WTC11 (cell line): ENCODE data around the gene SGMS1. TPM values are rescaled to one million over a fixed set of nuclear protein-coding genes. Genes with fewer than 3 reads are reported as not detected.

Experiments
- ATAC-seq: fragments of 200-7000 bp; cut with Tn5 transposase; 2 replicates; pipeline ENCODE4 v1.10.0; 2021; ENCODE audit warnings: mild to moderate bottlenecking, moderate library complexity
- CTCF ChIA-PET: fragments of 300-600 bp; sonication (Branson Sonifier 250); formaldehyde crosslinking; loops from one replicate; lab custom pipeline; 2021; ENCODE audit warnings: antibody characterized with exemption; lab: Charles Lee
- POLR2A ChIA-PET: fragments of 350-600 bp; sonication (Branson Sonifier 250); formaldehyde crosslinking; loops from one replicate; lab custom pipeline; 2021; ENCODE audit warnings: antibody characterized with exemption; lab: Charles Lee
- DNase-seq: peaks from one replicate; pipeline ENCODE4 v3.0.0; 2021; ENCODE audit warnings: low spot score
- H3K27ac Mint-ChIP-seq: 2 replicates; pipeline ENCODE4 v1.8.0; 2021; ENCODE audit warnings: mixed read lengths
- H3K27me3 Mint-ChIP-seq: 2 replicates; pipeline ENCODE4 v1.8.0; 2021; ENCODE audit warnings: low read depth, mild to moderate bottlenecking, moderate library complexity, mixed read lengths
- H3K36me3 Mint-ChIP-seq: 2 replicates; pipeline ENCODE4 v1.8.0; 2021; ENCODE audit warnings: mixed read lengths
- H3K4me1 Mint-ChIP-seq: 2 replicates; pipeline ENCODE4 v1.8.0; 2022; ENCODE audit warnings: mixed read lengths
- H3K4me3 Mint-ChIP-seq: 2 replicates; pipeline ENCODE4 v1.8.0; 2021; ENCODE audit warnings: mild to moderate bottlenecking, moderate library complexity, mixed read lengths
- H3K9me3 Mint-ChIP-seq: 2 replicates; pipeline ENCODE4 v1.8.0; 2021; ENCODE audit warnings: mixed read lengths
- CREM ChIP-seq: sonication (generic); formaldehyde crosslinking; IDR thresholded peaks from 2 replicates; pipeline ENCODE4 v1.8.1; 2022; ENCODE audit warnings: mild to moderate bottlenecking, missing genetic modification reagents, moderate library complexity
- ESRRA ChIP-seq: sonication (generic); formaldehyde crosslinking; IDR thresholded peaks from 2 replicates; pipeline ENCODE4 v1.8.1; 2022; ENCODE audit warnings: mild to moderate bottlenecking, missing genetic modification reagents, borderline replicate concordance
- FOXJ3 ChIP-seq: sonication (generic); formaldehyde crosslinking; IDR thresholded peaks from 2 replicates; pipeline ENCODE4 v1.9.0; 2021; ENCODE audit warnings: missing genetic modification reagents, mild to moderate bottlenecking, borderline replicate concordance
- GABPB1 ChIP-seq: sonication (generic); formaldehyde crosslinking; IDR thresholded peaks from 2 replicates; pipeline ENCODE4 v1.8.1; 2023; ENCODE audit warnings: mild to moderate bottlenecking, missing genetic modification reagents
- GRHL2 ChIP-seq: fragments of 250-450 bp; sonication (Bioruptor Pico); IDR thresholded peaks from 2 replicates; pipeline ENCODE4 v1.8.0; 2022; ENCODE audit warnings: mild to moderate bottlenecking, moderate library complexity; ENCODE audit not compliant: insufficient replicate concordance, severe bottlenecking
- HMGA2 ChIP-seq: fragments of 250-450 bp; sonication (Bioruptor Pico); IDR thresholded peaks from 2 replicates; pipeline ENCODE4 v1.4.0; 2021; ENCODE audit warnings: mild to moderate bottlenecking, moderate library complexity
- NFATC4 ChIP-seq: fragments of 250-450 bp; sonication (Bioruptor Pico); IDR thresholded peaks from 2 replicates; pipeline ENCODE4 v1.9.0; 2021; ENCODE audit warnings: mild to moderate bottlenecking
- NFYB ChIP-seq: sonication (generic); formaldehyde crosslinking; conservative IDR thresholded peaks from 2 replicates; pipeline ENCODE4 v1.8.0; 2022; ENCODE audit warnings: low read depth, missing genetic modification reagents
- NR1H2 ChIP-seq: sonication (generic); formaldehyde crosslinking; IDR thresholded peaks from 2 replicates; pipeline ENCODE4 v1.9.0; 2021; ENCODE audit warnings: mild to moderate bottlenecking, moderate library complexity, missing genetic modification reagents
- RORB ChIP-seq: fragments of 250-450 bp; sonication (Bioruptor Pico); IDR thresholded peaks from 2 replicates; pipeline ENCODE4 v1.9.0; 2021; ENCODE audit warnings: mild to moderate bottlenecking
- SMAD4 ChIP-seq: sonication (generic); formaldehyde crosslinking; IDR thresholded peaks from 2 replicates; pipeline ENCODE4 v1.8.0; 2022; ENCODE audit warnings: mild to moderate bottlenecking, missing genetic modification reagents
- ZNF121 ChIP-seq: sonication (generic); formaldehyde crosslinking; IDR thresholded peaks from 2 replicates; pipeline ENCODE4 v1.8.0; 2023; ENCODE audit warnings: missing genetic modification reagents
- ZNF219 ChIP-seq: sonication (generic); formaldehyde crosslinking; IDR thresholded peaks from 2 replicates; pipeline ENCODE4 v1.8.0; 2023; ENCODE audit warnings: missing genetic modification reagents, mild to moderate bottlenecking, borderline replicate concordance
- ZNF263 ChIP-seq: sonication (generic); formaldehyde crosslinking; IDR thresholded peaks from 2 replicates; pipeline ENCODE4 v1.8.1; 2022; ENCODE audit warnings: low read depth, mild to moderate bottlenecking, moderate library complexity, missing genetic modification reagents
- total RNA-seq: library from RNA; stranded (reverse); gene quantifications from 3 replicates; pipeline ENCODE4 v1.2.3, GENCODE V29; 2021
- TF ChIP-seq, protein P1 (sequence below): sonication (generic); formaldehyde crosslinking; IDR thresholded peaks from 2 replicates; pipeline ENCODE4 v1.8.0; 2022; ENCODE audit warnings: mild to moderate bottlenecking, missing genetic modification reagents
- TF ChIP-seq, protein P2 (sequence below): sonication (generic); formaldehyde crosslinking; IDR thresholded peaks from 2 replicates; pipeline ENCODE4 v1.8.1; 2023; ENCODE audit warnings: mild to moderate bottlenecking, missing genetic modification reagents
- TF ChIP-seq, protein P3 (sequence below): sonication (generic); formaldehyde crosslinking; conservative IDR thresholded peaks from 2 replicates; pipeline ENCODE4 v1.8.1; 2022; ENCODE audit warnings: mild to moderate bottlenecking, missing genetic modification reagents
- TF ChIP-seq, protein P4 (sequence below): sonication (generic); formaldehyde crosslinking; IDR thresholded peaks from 2 replicates; pipeline ENCODE4 v1.8.1; 2022; ENCODE audit warnings: missing genetic modification reagents, borderline replicate concordance
- TF ChIP-seq, protein P5 (sequence below): sonication (generic); formaldehyde crosslinking; IDR thresholded peaks from 2 replicates; pipeline ENCODE4 v1.8.1; 2022; ENCODE audit warnings: mild to moderate bottlenecking, missing genetic modification reagents, moderate library complexity, borderline replicate concordance
- TF ChIP-seq, protein P6 (sequence below): sonication (generic); formaldehyde crosslinking; IDR thresholded peaks from 2 replicates; pipeline ENCODE4 v1.8.0; 2023; ENCODE audit warnings: missing genetic modification reagents
- TF ChIP-seq, protein P7 (sequence below): sonication (generic); formaldehyde crosslinking; IDR thresholded peaks from 2 replicates; pipeline ENCODE4 v1.8.1; 2023; ENCODE audit warnings: mild to moderate bottlenecking, missing genetic modification reagents
- TF ChIP-seq, protein P8 (sequence below): sonication (generic); formaldehyde crosslinking; IDR thresholded peaks from 2 replicates; pipeline ENCODE4 v1.8.1; 2023; ENCODE audit warnings: mild to moderate bottlenecking, missing genetic modification reagents, moderate library complexity

SGMS1 gene
- total RNA-seq, 1 experiment from 2014 or later, result 13.2 TPM

DNA sequence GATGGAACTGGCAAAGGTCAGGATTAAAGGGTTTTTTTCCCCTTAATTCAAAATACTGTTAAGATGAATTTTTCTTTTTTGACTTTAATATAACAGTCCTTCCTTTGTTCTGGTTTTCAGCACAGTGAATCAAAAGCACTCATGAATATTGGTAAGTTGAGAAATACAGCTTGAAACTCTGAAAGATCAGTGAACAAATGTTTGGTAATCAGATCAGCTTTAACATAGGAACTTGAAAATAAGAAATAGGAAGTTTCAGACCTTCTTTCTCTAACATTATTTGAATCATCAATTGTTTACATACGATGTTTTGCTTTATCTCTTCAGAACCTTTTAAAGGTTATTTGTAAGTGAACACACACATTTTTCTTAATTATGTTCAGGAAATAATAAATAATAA is 90.5 kb downstream of the SGMS1 start:
- no peak for ATAC-seq
- 0 out of 2 replicates have a peak, but pooled peaks cover 3% of the 10 kb centered on the region for H3K4me1 Mint-ChIP-seq
- no peaks in the 10 kb centered on the region for H3K36me3 Mint-ChIP-seq
- no peak for DNase-seq
- no peaks in the 10 kb centered on the region for H3K9me3 Mint-ChIP-seq
- POLR2A ChIA-PET, result no interaction called here
- CTCF ChIA-PET, result no interaction called here
- no peak overlapping the region for H3K4me3 Mint-ChIP-seq
- no peak overlapping the region for H3K27ac Mint-ChIP-seq
- H3K27me3 Mint-ChIP-seq, result no peaks in the 10 kb centered on the region
- no peak for TF ChIP-seq SMAD4
- TF ChIP-seq NR1H2 (CRISPR knock-in tag), result no peak
- TF ChIP-seq, protein P1, sequence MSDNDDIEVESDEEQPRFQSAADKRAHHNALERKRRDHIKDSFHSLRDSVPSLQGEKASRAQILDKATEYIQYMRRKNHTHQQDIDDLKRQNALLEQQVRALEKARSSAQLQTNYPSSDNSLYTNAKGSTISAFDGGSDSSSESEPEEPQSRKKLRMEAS (CRISPR knock-in tag), result no peak
- no peak for TF ChIP-seq FOXJ3
- TF ChIP-seq, protein P2, sequence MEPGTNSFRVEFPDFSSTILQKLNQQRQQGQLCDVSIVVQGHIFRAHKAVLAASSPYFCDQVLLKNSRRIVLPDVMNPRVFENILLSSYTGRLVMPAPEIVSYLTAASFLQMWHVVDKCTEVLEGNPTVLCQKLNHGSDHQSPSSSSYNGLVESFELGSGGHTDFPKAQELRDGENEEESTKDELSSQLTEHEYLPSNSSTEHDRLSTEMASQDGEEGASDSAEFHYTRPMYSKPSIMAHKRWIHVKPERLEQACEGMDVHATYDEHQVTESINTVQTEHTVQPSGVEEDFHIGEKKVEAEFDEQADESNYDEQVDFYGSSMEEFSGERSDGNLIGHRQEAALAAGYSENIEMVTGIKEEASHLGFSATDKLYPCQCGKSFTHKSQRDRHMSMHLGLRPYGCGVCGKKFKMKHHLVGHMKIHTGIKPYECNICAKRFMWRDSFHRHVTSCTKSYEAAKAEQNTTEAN, result no peak
- no peak for TF ChIP-seq CREM (CRISPR knock-in tag)
- TF ChIP-seq GRHL2 (CRISPR knock-in tag), result no peak
- TF ChIP-seq, protein P3, sequence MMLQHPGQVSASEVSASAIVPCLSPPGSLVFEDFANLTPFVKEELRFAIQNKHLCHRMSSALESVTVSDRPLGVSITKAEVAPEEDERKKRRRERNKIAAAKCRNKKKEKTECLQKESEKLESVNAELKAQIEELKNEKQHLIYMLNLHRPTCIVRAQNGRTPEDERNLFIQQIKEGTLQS (CRISPR knock-in tag), result no peak
- no peak for TF ChIP-seq NFYB (CRISPR knock-in tag)
- TF ChIP-seq, protein P4, sequence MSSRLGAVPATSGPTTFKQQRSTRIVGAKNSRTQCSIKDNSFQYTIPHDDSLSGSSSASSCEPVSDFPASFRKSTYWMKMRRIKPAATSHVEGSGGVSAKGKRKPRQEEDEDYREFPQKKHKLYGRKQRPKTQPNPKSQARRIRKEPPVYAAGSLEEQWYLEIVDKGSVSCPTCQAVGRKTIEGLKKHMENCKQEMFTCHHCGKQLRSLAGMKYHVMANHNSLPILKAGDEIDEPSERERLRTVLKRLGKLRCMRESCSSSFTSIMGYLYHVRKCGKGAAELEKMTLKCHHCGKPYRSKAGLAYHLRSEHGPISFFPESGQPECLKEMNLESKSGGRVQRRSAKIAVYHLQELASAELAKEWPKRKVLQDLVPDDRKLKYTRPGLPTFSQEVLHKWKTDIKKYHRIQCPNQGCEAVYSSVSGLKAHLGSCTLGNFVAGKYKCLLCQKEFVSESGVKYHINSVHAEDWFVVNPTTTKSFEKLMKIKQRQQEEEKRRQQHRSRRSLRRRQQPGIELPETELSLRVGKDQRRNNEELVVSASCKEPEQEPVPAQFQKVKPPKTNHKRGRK (CRISPR knock-in tag), result no peak
- TF ChIP-seq, protein P5, sequence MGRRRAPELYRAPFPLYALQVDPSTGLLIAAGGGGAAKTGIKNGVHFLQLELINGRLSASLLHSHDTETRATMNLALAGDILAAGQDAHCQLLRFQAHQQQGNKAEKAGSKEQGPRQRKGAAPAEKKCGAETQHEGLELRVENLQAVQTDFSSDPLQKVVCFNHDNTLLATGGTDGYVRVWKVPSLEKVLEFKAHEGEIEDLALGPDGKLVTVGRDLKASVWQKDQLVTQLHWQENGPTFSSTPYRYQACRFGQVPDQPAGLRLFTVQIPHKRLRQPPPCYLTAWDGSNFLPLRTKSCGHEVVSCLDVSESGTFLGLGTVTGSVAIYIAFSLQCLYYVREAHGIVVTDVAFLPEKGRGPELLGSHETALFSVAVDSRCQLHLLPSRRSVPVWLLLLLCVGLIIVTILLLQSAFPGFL (CRISPR knock-in tag), result no peak
- TF ChIP-seq, protein P6, sequence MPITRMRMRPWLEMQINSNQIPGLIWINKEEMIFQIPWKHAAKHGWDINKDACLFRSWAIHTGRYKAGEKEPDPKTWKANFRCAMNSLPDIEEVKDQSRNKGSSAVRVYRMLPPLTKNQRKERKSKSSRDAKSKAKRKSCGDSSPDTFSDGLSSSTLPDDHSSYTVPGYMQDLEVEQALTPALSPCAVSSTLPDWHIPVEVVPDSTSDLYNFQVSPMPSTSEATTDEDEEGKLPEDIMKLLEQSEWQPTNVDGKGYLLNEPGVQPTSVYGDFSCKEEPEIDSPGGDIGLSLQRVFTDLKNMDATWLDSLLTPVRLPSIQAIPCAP (CRISPR knock-in tag), result no peak
- TF ChIP-seq, protein P7, sequence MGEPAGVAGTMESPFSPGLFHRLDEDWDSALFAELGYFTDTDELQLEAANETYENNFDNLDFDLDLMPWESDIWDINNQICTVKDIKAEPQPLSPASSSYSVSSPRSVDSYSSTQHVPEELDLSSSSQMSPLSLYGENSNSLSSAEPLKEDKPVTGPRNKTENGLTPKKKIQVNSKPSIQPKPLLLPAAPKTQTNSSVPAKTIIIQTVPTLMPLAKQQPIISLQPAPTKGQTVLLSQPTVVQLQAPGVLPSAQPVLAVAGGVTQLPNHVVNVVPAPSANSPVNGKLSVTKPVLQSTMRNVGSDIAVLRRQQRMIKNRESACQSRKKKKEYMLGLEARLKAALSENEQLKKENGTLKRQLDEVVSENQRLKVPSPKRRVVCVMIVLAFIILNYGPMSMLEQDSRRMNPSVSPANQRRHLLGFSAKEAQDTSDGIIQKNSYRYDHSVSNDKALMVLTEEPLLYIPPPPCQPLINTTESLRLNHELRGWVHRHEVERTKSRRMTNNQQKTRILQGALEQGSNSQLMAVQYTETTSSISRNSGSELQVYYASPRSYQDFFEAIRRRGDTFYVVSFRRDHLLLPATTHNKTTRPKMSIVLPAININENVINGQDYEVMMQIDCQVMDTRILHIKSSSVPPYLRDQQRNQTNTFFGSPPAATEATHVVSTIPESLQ (CRISPR knock-in tag), result no peak

DNA sequence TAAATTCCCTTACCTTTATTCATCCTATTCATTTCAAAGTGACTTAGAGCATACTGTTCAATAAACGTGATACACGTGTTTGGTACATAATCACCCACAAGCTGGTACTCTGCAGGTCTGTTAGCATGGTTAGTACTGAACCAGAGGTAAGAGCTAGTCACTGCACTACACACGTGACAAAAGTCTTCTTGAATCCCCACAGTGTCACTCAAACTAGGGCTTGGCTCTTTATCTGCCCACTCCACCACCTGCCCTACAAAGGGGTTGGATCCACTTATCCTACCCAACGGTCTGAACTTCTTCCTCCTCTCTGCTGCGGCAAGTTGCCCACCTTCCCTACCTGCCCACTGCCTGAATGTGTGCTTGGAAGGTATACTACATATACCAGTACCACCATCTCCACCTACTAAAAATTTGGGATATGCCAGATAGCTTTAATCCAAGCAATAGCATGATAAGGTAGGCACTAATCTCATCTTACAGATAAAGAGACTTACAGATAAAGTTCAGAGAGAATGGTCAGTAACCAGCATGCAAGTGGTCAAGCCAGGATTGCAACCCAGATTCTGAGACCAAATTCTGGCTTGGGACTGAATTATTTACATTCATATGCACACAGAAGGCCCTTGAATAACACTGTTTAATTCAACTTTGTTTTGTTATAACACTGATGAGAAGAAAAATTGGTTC is 92.2 kb downstream of the SGMS1 start:
- ChIA-PET POLR2A (interaction anchor here (1.0 kb wide), 1 partner anchor 29 kb away, joined by 3 read pairs; no protein-coding TSS in a partner anchor), CTCF (no interaction called here)
- ATAC-seq (no peak), DNase-seq (no peak)
- H3K27ac Mint-ChIP-seq, result no peak overlapping the region
- H3K4me3 Mint-ChIP-seq, result no peak overlapping the region
- no peaks in the 10 kb centered on the region for H3K27me3 Mint-ChIP-seq
- H3K36me3 Mint-ChIP-seq, result no peaks in the 10 kb centered on the region
- peaks cover 5% of the 10 kb centered on the region; the same call in 1 of the 2 replicates for H3K4me1 Mint-ChIP-seq
- no peaks in the 10 kb centered on the region for H3K9me3 Mint-ChIP-seq
- TF ChIP-seq GABPB1 (no peak), GRHL2 (CRISPR knock-in tag) (no peak), ZNF121 (CRISPR knock-in tag) (no peak), ZNF219 (no peak), RORB (CRISPR knock-in tag) (no peak), NFATC4 (no peak), ZNF263 (CRISPR knock-in tag) (no peak), ESRRA (CRISPR knock-in tag) (no peak), HMGA2 (no peak)
- TF ChIP-seq, protein P4 (CRISPR knock-in tag), result no peak
- TF ChIP-seq, protein P6 (CRISPR knock-in tag), result no peak
- TF ChIP-seq, protein P8, sequence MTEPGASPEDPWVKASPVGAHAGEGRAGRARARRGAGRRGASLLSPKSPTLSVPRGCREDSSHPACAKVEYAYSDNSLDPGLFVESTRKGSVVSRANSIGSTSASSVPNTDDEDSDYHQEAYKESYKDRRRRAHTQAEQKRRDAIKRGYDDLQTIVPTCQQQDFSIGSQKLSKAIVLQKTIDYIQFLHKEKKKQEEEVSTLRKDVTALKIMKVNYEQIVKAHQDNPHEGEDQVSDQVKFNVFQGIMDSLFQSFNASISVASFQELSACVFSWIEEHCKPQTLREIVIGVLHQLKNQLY (CRISPR knock-in tag), result no peak
